CD4-positive, CD25-positive, alpha-beta regulatory T cell (primary cell): ENCODE data around the gene NAPG. TPM values are rescaled to one million over a fixed set of nuclear protein-coding genes. Genes with fewer than 3 reads are reported as not detected.

Experiments used
- ATAC-seq, 2 donors: fragments of 150-1000 bp; cut with Tn5 transposase; one replicate each; pipeline ENCODE4 v1.10.0; 2021; ENCODE audit warnings: low read depth in 2 of 2, moderate number of reproducible peaks in 2 of 2, moderate library complexity in 1 of 2
- DNase-seq, 3 donors: peaks; one replicate each; pipeline versions ENCODE4 v3.0.0 to v3.0.0-alpha.2; 2012 to 2022; ENCODE audit warnings: mixed read lengths in 1 of 3
- H3K27ac ChIP-seq: one replicate; pipeline ENCODE4 v1.7.0; 2013; ENCODE audit warnings: mild to moderate bottlenecking, low read length; ENCODE audit not compliant: insufficient read depth, poor library complexity, severe bottlenecking
- H3K27me3 ChIP-seq: one replicate; pipeline ENCODE4 v1.7.0; 2013; ENCODE audit warnings: low read length; ENCODE audit not compliant: control insufficient read depth, insufficient read depth
- H3K36me3 ChIP-seq: one replicate; pipeline ENCODE4 v1.7.0; 2013; ENCODE audit warnings: mild to moderate bottlenecking, low read length, moderate library complexity; ENCODE audit not compliant: control insufficient read depth, insufficient read depth
- H3K4me1 ChIP-seq: 2 replicates; pipeline ENCODE4 v1.7.0; 2013; ENCODE audit warnings: mild to moderate bottlenecking, low read length; ENCODE audit not compliant: insufficient read depth, control insufficient read depth, poor library complexity, severe bottlenecking
- H3K4me3 ChIP-seq: one replicate; pipeline ENCODE4 v1.7.0; 2013; ENCODE audit warnings: low read depth, mild to moderate bottlenecking, low read length, moderate library complexity
- H3K9me3 ChIP-seq, 2 experiments: 1 replicate in 1 of 2; 2 replicates in 1 of 2; pipeline ENCODE4 v1.7.0; 2013; ENCODE audit warnings: low read length in 2 of 2, mild to moderate bottlenecking in 1 of 2, moderate library complexity in 1 of 2; ENCODE audit not compliant: control insufficient read depth in 2 of 2
- H3K27ac Mint-ChIP-seq, 3 donors: one replicate each; pipeline ENCODE4 v1.8.0; 2020 to 2022; ENCODE audit warnings: mild to moderate bottlenecking in 3 of 3, mixed read lengths in 3 of 3, moderate library complexity in 2 of 3
- H3K27me3 Mint-ChIP-seq: one replicate; pipeline ENCODE4 v1.8.0; 2022; ENCODE audit warnings: mild to moderate bottlenecking, mixed read lengths
- H3K36me3 Mint-ChIP-seq: one replicate; pipeline ENCODE4 v1.8.0; 2020; ENCODE audit warnings: mixed read lengths
- H3K4me1 Mint-ChIP-seq, 4 donors: one replicate each; pipeline ENCODE4 v1.8.0; 2020 to 2022; ENCODE audit warnings: mixed read lengths in 4 of 4, mild to moderate bottlenecking in 1 of 4
- H3K4me3 Mint-ChIP-seq, 4 donors: one replicate each; pipeline ENCODE4 v1.8.0; 2020 to 2022; ENCODE audit warnings: mild to moderate bottlenecking in 4 of 4, mixed read lengths in 4 of 4, moderate library complexity in 3 of 4
- H3K9me3 Mint-ChIP-seq, 7 donors: one replicate each; pipeline ENCODE4 v1.8.0; 2020 to 2022; ENCODE audit warnings: mixed read lengths in 7 of 7, mild to moderate bottlenecking in 3 of 7, moderate library complexity in 2 of 7
- polyA plus RNA-seq, 4 donors: library from polyadenylated mRNA; unstranded; fragments of 300-500 nt; fragmentation: Illumina TruSeq; gene quantifications; one replicate each; pipeline ENCODE4 v1.2.3, GENCODE V29; 2021
- total RNA-seq: library from RNA; stranded (reverse); gene quantifications from one replicate; pipeline ENCODE4 v1.2.3, GENCODE V29; 2022

Gene NAPG
- total RNA-seq (36.9 TPM), polyA plus RNA-seq (10 to 100 TPM; 11.5 to 17.2 (median 14.0) TPM)

- H3K4me3 Mint-ChIP-seq, result peak within 1 kb of the TSS; percentile 95 to 100 (median 97)
- H3K27ac Mint-ChIP-seq, result peak within 1 kb of the TSS; percentile 94 to 96 (median 95)
- ATAC-seq (peak; percentile 85), DNase-seq (peak; percentile 86 to 96 (median 92))
- H3K36me3 ChIP-seq, result no peaks in the 10 kb centered on the region
- H3K9me3 Mint-ChIP-seq, result peaks cover 0 to 2% (median 0%) of the 10 kb centered on the region in 7 donors
- peaks cover 25 to 60% (median 47%) of the 10 kb centered on the region in 4 donors for H3K4me1 Mint-ChIP-seq
- peak within 1 kb of the TSS; percentile 96 for H3K4me3 ChIP-seq
- no peaks in the 10 kb centered on the region for H3K27me3 ChIP-seq
- H3K36me3 Mint-ChIP-seq, result no peaks in the 10 kb centered on the region
- peaks cover 10% of the 10 kb centered on the region for H3K27me3 Mint-ChIP-seq
- peak within 1 kb of the TSS; percentile 85 for H3K27ac ChIP-seq
- no peaks in the 10 kb centered on the region for H3K9me3 ChIP-seq
- peaks cover 37% of the 10 kb centered on the region for H3K4me1 ChIP-seq
These were observed at the start of gene NAPG for GRCh38 chr18:10525697-10526560. TSS of gene NAPG (plus strand) at chr18:10526027. CDS start at chr18:10526103, 76 bp downstream.

- no peaks in the 10 kb centered on the region for H3K36me3 ChIP-seq
- DNase-seq (no peak), ATAC-seq (no peak)
- no peaks in the 10 kb centered on the region for H3K27me3 ChIP-seq
- peaks cover 6% of the 10 kb centered on the region for H3K27me3 Mint-ChIP-seq
- no peak overlapping the region for H3K4me3 ChIP-seq
- H3K4me1 Mint-ChIP-seq, result no peaks in the 10 kb centered on the region
- no peak overlapping the region for H3K27ac ChIP-seq
- no peaks in the 10 kb centered on the region for H3K9me3 ChIP-seq
- no peaks in the 10 kb centered on the region for H3K9me3 Mint-ChIP-seq
- no peaks in the 10 kb centered on the region for H3K36me3 Mint-ChIP-seq
- H3K4me3 Mint-ChIP-seq, result no peak overlapping the region
- H3K27ac Mint-ChIP-seq, result no peak overlapping the region
- H3K4me1 ChIP-seq, result no peaks in the 10 kb centered on the region
These were observed 49.5 kb upstream of the NAPG start for GRCh38 chr18:10476338-10476791.

- Histone ChIP-seq H3K36me3 (no peaks in the 10 kb centered on the region), H3K27ac (no peak overlapping the region), H3K27me3 (no peaks in the 10 kb centered on the region), H3K4me1 (no peaks in the 10 kb centered on the region), H3K4me3 (no peak overlapping the region), H3K9me3 (no peaks in the 10 kb centered on the region)
- Mint-ChIP-seq H3K9me3 (no peaks in the 10 kb centered on the region), H3K4me1 (no peaks in the 10 kb centered on the region), H3K27me3 (peaks cover 6% of the 10 kb centered on the region), H3K27ac (peak overlapping the region in 1 of 3 donors; percentile 64), H3K36me3 (no peaks in the 10 kb centered on the region), H3K4me3 (no peak overlapping the region)
- ATAC-seq (no peak), DNase-seq (no peak)
These were observed 48.5 kb upstream of the NAPG start for GRCh38 chr18:10477121-10477862.

- Histone ChIP-seq H3K27me3 (no peaks in the 10 kb centered on the region), H3K4me3 (no peak overlapping the region), H3K27ac (no peak overlapping the region), H3K36me3 (no peaks in the 10 kb centered on the region), H3K4me1 (no peaks in the 10 kb centered on the region), H3K9me3 (no peaks in the 10 kb centered on the region)
- H3K36me3 Mint-ChIP-seq, result no peaks in the 10 kb centered on the region
- H3K27ac Mint-ChIP-seq, result no peak overlapping the region
- no peaks in the 10 kb centered on the region for H3K4me1 Mint-ChIP-seq
- DNase-seq (no peak), ATAC-seq (no peak)
- peaks cover 6% of the 10 kb centered on the region for H3K27me3 Mint-ChIP-seq
- H3K9me3 Mint-ChIP-seq, result no peaks in the 10 kb centered on the region
- no peak overlapping the region for H3K4me3 Mint-ChIP-seq
These were observed 48.0 kb upstream of the NAPG start for GRCh38 chr18:10477863-10478260.

- Histone ChIP-seq H3K4me1 (no peaks in the 10 kb centered on the region), H3K27ac (no peak overlapping the region), H3K4me3 (no peak overlapping the region), H3K36me3 (no peaks in the 10 kb centered on the region), H3K9me3 (no peaks in the 10 kb centered on the region), H3K27me3 (no peaks in the 10 kb centered on the region)
- Mint-ChIP-seq H3K27ac (no peak overlapping the region), H3K9me3 (no peaks in the 10 kb centered on the region), H3K4me3 (no peak overlapping the region), H3K27me3 (peaks cover 6% of the 10 kb centered on the region), H3K4me1 (no peaks in the 10 kb centered on the region), H3K36me3 (no peaks in the 10 kb centered on the region)
- ATAC-seq (no peak), DNase-seq (no peak)
These were observed 44.0 kb upstream of the NAPG start for GRCh38 chr18:10481831-10482230.

- ATAC-seq (no peak), DNase-seq (no peak)
- H3K27me3 Mint-ChIP-seq, result peaks cover under 1% of the 10 kb centered on the region
- Histone ChIP-seq H3K4me3 (no peak overlapping the region), H3K27ac (no peak overlapping the region), H3K36me3 (no peaks in the 10 kb centered on the region), H3K9me3 (no peaks in the 10 kb centered on the region), H3K4me1 (no peaks in the 10 kb centered on the region), H3K27me3 (no peaks in the 10 kb centered on the region)
- no peak overlapping the region for H3K4me3 Mint-ChIP-seq
- H3K4me1 Mint-ChIP-seq, result no peaks in the 10 kb centered on the region
- H3K36me3 Mint-ChIP-seq, result no peaks in the 10 kb centered on the region
- H3K9me3 Mint-ChIP-seq, result no peaks in the 10 kb centered on the region
- no peak overlapping the region for H3K27ac Mint-ChIP-seq
These were observed 43.4 kb upstream of the NAPG start for GRCh38 chr18:10482363-10482984.

GRCh38 chr18:10482985-10483949 is 42.6 kb upstream of the NAPG start:
- Mint-ChIP-seq H3K9me3 (no peaks in the 10 kb centered on the region), H3K27ac (no peak overlapping the region), H3K4me1 (no peaks in the 10 kb centered on the region), H3K27me3 (no peaks in the 10 kb centered on the region), H3K36me3 (no peaks in the 10 kb centered on the region), H3K4me3 (no peak overlapping the region)
- Histone ChIP-seq H3K4me1 (no peaks in the 10 kb centered on the region), H3K9me3 (no peaks in the 10 kb centered on the region), H3K27me3 (no peaks in the 10 kb centered on the region), H3K4me3 (no peak overlapping the region), H3K36me3 (no peaks in the 10 kb centered on the region), H3K27ac (no peak overlapping the region)
- no peak for DNase-seq
- ATAC-seq, result no peak
